Measurements from ENCODE around the gene WDR49.

WDR49 gene

GRCh38 chr3:167684388-167684993 is 30.7 kb upstream of the WDR49 start:
- TF ChIP-seq ZNF391 (tag by site-specific recombination; IDR thresholded peaks at IDR 0.05; ENCODE audit: borderline replicate concordance, low read depth) = no peak
- TF ChIP-seq ZNF558 (tag by site-specific recombination; IDR thresholded peaks at IDR 0.05) = 0 out of 2 replicates have a peak, but pooled peaks have one; percentile 12
- TF ChIP-seq ZNF654 (tag by site-specific recombination; IDR thresholded peaks at IDR 0.05; ENCODE audit: low read depth) = 0 out of 2 replicates have a peak, but pooled peaks have one; percentile 31
- 0 out of 2 replicates have a peak, but pooled peaks have one; percentile 22 for TF ChIP-seq ZNF660 (tag by site-specific recombination; IDR thresholded peaks at IDR 0.05)
- Histone ChIP-seq H3K27ac (ENCODE audit: extremely low read depth, low read depth, low read length) (no peak overlapping the region), H3K36me3 (ENCODE audit: control insufficient read depth in 2 of 2, insufficient read depth in 1 of 2, low read length in 2 of 2) (peaks cover 0 to 32% of the 10 kb centered on the region in 2 experiments; a peak in 1 of 3 replicates), H3K4me3 (ENCODE audit: low read depth, low read length) (no peak overlapping the region), H3K9me3 (ENCODE audit: control insufficient read depth, insufficient read depth, low read depth, low read length) (no peaks in the 10 kb centered on the region), H3K4me1 (ENCODE audit: control insufficient read depth, insufficient read depth, low read length) (no peaks in the 10 kb centered on the region)
- ChIA-PET POLR2A (no interaction called here), CTCF (interaction anchor here (0.6 to 1.8 kb wide), 21 partner anchors 10 to 1036 kb away, joined by 3 to 8 read pairs (median 3); no protein-coding TSS in a partner anchor)

GRCh38 chr3:167679526-167679925 is 25.8 kb upstream of the WDR49 start:
- Histone ChIP-seq H3K36me3 (ENCODE audit: control insufficient read depth in 2 of 2, insufficient read depth in 1 of 2, low read length in 2 of 2) (peaks cover 5 to 44% of the 10 kb centered on the region in 2 experiments; a peak in 2 of 3 replicates), H3K4me1 (ENCODE audit: control insufficient read depth, insufficient read depth, low read length) (no peaks in the 10 kb centered on the region), H3K9me3 (ENCODE audit: control insufficient read depth, insufficient read depth, low read depth, low read length) (no peaks in the 10 kb centered on the region), H3K27ac (ENCODE audit: extremely low read depth, low read depth, low read length) (no peak overlapping the region), H3K4me3 (ENCODE audit: low read depth, low read length) (no peak overlapping the region)
- POLR2A ChIA-PET = no interaction called here
- TF ChIP-seq ZNF658 (tag by site-specific recombination; IDR thresholded peaks at IDR 0.05) = no peak
- no peak for TF ChIP-seq SP7 (tag by site-specific recombination; IDR thresholded peaks at IDR 0.05)
- no peak for TF ChIP-seq FEZF1 (tag by site-specific recombination; IDR thresholded peaks at IDR 0.05)
- TF ChIP-seq ZNF792 (tag by site-specific recombination; IDR thresholded peaks at IDR 0.05) = no peak
- no peak for TF ChIP-seq ZNF692 (tag by site-specific recombination; IDR thresholded peaks at IDR 0.05)
- no peak for TF ChIP-seq ZNF777 (tag by site-specific recombination; IDR thresholded peaks at IDR 0.05; ENCODE audit: borderline replicate concordance)
- TF ChIP-seq HOXC10 (CRISPR knock-in tag; IDR thresholded peaks at IDR 0.05) = no peak
- TF ChIP-seq ZNF175 (tag by site-specific recombination; IDR thresholded peaks at IDR 0.05) = no peak
- no peak for TF ChIP-seq REPIN1 (tag by site-specific recombination; IDR thresholded peaks at IDR 0.05; ENCODE audit: low read depth)
- no peak for TF ChIP-seq ZNF48 (tag by site-specific recombination; IDR thresholded peaks at IDR 0.05)
- no peak for TF ChIP-seq ZBTB44 (tag by site-specific recombination; IDR thresholded peaks at IDR 0.05)
- no peak for TF ChIP-seq ZXDB (tag by site-specific recombination; IDR thresholded peaks at IDR 0.05)
- TF ChIP-seq SALL2 (tag by site-specific recombination; IDR thresholded peaks at IDR 0.05; ENCODE audit: borderline replicate concordance) = no peak
- no peak for TF ChIP-seq INSM2 (tag by site-specific recombination; IDR thresholded peaks at IDR 0.05)
- no peak for TF ChIP-seq ZNF354C (tag by site-specific recombination; IDR thresholded peaks at IDR 0.05; ENCODE audit: borderline replicate concordance, low read depth)
- no peak for TF ChIP-seq ZNF514 (tag by site-specific recombination; IDR thresholded peaks at IDR 0.05)
- CTCF ChIA-PET = no interaction called here

All from HEK293 (cell line).